ENCODE results near the gene THUMPD3.

- no peak for TF ChIP-seq CTCF (IDR thresholded peaks at IDR 0.05)
- TF ChIP-seq POLR2A (IDR thresholded peaks at IDR 0.05): no peak
Observed at GRCh38 chr3:9322780-9323179, 40.1 kb upstream of the THUMPD3 start.
